ENCODE data around the gene GPN1.
"Not testable (repeated sequence)": the region's sequence is repeated elsewhere in the genome, so short reads cannot be mapped to it uniquely, and the experiment has no call there.

GPN1 gene

GRCh38 chr2:27628767-27629709 lies at the start of gene GPN1, which contains the start of gene CCDC121:
Gene GPN1, plus strand, starts transcription at chr2:27629050. Its CDS starts 9 bp downstream, at chr2:27629059.
Gene CCDC121, minus strand, starts transcription at chr2:27629012. Its CDS starts 1,213 bp downstream, at chr2:27627799.
- Mint-ChIP-seq H3K4me3 (no peak within 1 kb of the TSS), H3K9me3 (no peaks in the 10 kb centered on the region), H3K36me3 (peaks cover 57% of the 10 kb centered on the region), H3K27ac (no peak within 1 kb of the TSS), H3K4me1 (peaks cover 9% of the 10 kb centered on the region)
- ATAC-seq (peak; percentile 99), DNase-seq (ENCODE audit: low spot score in 2 of 2) (peak; percentile 85 to 96)

DNA sequence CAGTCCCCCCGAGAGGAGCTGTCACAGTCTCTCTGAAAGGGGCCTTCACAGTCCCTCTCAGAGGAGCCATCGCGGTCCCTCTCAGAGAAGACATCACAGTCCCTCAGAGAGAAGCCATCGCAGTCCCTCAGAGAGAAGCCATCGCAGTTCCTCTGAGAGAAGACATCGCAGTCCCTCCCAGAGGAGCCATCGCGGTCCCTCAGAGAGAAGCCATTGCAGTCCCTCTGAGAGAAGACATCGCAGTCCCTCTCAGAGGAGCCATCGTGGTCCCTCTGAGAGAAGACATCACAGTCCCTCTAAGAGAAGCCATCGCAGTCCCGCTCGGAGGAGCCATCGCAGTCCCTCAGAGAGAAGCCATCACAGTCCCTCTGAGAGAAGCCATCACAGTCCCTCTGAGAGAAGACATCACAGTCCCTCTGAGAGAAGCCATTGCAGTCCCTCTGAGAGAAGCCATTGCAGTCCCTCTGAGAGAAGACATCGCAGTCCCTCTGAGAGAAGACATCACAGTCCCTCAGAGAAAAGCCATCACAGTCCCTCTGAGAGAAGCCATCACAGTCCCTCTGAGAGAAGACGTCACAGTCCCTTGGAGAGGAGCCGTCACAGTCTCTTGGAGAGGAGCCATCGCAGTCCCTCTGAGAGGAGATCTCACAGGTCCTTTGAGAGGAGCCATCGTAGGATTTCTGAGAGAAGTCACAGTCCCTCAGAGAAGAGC lies 47.3 kb upstream of the GPN1 start:
- Mint-ChIP-seq H3K9me3 (no peaks in the 10 kb centered on the region), H3K4me1 (peaks cover 33% of the 10 kb centered on the region), H3K27ac (peak overlapping the region; percentile 94), H3K4me3 (peak overlapping the region; percentile 87), H3K36me3 (no peaks in the 10 kb centered on the region)
- DNase-seq (ENCODE audit: low spot score in 2 of 2) (no peak), ATAC-seq (no peak)

DNA sequence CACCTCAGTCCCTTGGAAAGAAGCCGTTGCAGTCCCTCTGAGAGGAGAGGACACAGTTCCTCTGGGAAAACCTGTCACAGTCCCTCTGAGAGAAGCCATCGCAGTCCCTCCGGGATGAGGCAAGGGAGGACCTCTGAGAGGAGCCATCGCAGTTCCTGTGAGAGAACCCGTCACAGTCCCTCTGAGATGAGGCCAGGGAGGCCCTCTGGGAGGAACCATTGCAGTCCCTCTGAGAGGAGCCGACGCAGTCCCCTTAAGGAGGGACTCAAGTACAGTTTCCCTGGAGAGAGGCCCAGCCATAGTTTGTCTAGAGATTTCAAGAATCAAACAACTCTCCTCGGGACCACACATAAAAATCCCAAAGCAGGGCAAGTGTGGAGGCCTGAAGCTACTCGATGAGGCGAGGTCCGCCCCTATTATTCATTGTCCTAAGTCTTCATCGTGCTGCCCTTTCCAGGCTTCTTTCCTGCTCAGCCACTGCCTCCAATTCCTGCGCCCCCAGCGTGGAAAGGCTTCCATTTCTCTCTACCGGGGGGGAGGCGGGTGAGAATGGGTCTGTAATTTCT lies 46.6 kb upstream of the GPN1 start:
- Mint-ChIP-seq H3K4me1 (peaks cover 39% of the 10 kb centered on the region), H3K27ac (peak overlapping the region; percentile 94), H3K36me3 (peaks cover 4% of the 10 kb centered on the region), H3K9me3 (no peaks in the 10 kb centered on the region), H3K4me3 (peak overlapping the region; percentile 87)
- DNase-seq (ENCODE audit: low spot score in 2 of 2) (no peak), ATAC-seq (no peak)

- Mint-ChIP-seq H3K4me3 (peak within 1 kb of the TSS; percentile 87), H3K36me3 (peaks cover 10% of the 10 kb centered on the region), H3K4me1 (peaks cover 46% of the 10 kb centered on the region), H3K9me3 (no peaks in the 10 kb centered on the region), H3K27ac (peak within 1 kb of the TSS; percentile 94)
- ATAC-seq (peak; percentile 94), DNase-seq (ENCODE audit: low spot score in 2 of 2) (peak; percentile 58 to 89)
Measured at GRCh38 chr2:27582695-27583389, 46.0 kb upstream of the GPN1 start, which contains the start of gene ZNF512. Gene ZNF512, plus strand, starts transcription at chr2:27583042. Its CDS starts 71 bp downstream, at chr2:27583113.

DNA sequence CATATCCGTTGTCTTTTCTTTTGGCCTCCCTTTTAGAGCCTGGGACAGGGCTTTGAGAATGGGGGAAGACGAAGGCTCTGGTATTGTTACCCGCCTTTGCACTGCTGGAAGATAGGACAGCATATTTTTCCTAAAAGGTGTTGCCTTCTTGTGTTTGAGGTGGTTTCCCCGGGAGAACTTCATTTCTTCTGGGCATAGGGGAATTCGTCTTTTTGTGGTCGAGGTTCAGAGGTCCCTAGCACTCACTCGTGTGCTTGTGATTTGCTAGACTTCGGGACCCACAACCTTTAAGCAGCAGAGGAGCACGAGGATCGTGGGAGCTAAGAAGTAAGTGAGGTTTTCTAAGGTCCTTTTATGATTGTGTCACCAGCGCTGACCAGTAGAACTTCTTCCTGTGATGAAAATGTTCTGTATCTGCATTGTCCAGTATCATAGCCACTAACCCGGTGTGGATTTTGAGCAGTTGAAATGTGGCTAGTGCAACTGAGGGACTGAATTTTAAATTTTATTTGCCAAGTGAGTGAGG lies 45.4 kb upstream of the GPN1 start:
- ATAC-seq (no peak), DNase-seq (ENCODE audit: low spot score in 2 of 2) (no peak)
- peaks cover 50% of the 10 kb centered on the region for H3K4me1 Mint-ChIP-seq
- H3K9me3 Mint-ChIP-seq: no peaks in the 10 kb centered on the region
- H3K4me3 Mint-ChIP-seq: peak overlapping the region; percentile 87
- H3K36me3 Mint-ChIP-seq: peaks cover 14% of the 10 kb centered on the region
- H3K27ac Mint-ChIP-seq: peak overlapping the region; percentile 94

GRCh38 chr2:27584597-27584996 lies 44.3 kb upstream of the GPN1 start:
- H3K4me1 Mint-ChIP-seq: peaks cover 50% of the 10 kb centered on the region
- peaks cover 14% of the 10 kb centered on the region for H3K36me3 Mint-ChIP-seq
- ATAC-seq (no peak), DNase-seq (ENCODE audit: low spot score in 2 of 2) (no peak)
- H3K9me3 Mint-ChIP-seq: no peaks in the 10 kb centered on the region
- peak overlapping the region; percentile 87 for H3K4me3 Mint-ChIP-seq
- peak overlapping the region; percentile 94 for H3K27ac Mint-ChIP-seq

- H3K9me3 Mint-ChIP-seq: peaks cover 10% of the 10 kb centered on the region
- H3K4me1 Mint-ChIP-seq: peaks cover 56% of the 10 kb centered on the region
- H3K36me3 Mint-ChIP-seq: peaks cover 14% of the 10 kb centered on the region
- H3K27ac Mint-ChIP-seq: peak overlapping the region; percentile 15
- no peak overlapping the region for H3K4me3 Mint-ChIP-seq
- ATAC-seq: peak; percentile 51
- DNase-seq (ENCODE audit: low spot score in 2 of 2): no peak
Measured at GRCh38 chr2:27587025-27587424, 41.8 kb upstream of the GPN1 start.

DNA sequence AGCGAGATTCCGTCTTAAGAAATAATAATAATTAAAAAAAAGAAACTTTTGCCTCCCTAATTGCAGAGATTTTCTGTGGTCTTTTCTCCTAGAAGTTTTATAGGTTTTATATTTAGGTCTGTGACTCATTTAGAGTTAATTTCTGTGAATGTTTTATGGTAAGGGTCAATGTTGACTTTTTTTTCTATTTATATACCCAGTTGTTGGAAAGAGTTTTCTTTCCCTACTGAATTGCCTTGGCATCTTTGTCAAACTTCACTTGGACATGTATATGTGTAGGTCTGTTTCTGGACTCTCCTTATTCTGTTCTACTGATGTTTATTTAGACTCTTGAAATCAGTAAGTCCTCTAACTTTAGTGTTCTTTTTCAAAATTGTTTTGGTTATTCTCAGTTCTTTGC lies 40.5 kb upstream of the GPN1 start:
- H3K36me3 Mint-ChIP-seq: peaks cover 15% of the 10 kb centered on the region
- DNase-seq (ENCODE audit: low spot score in 2 of 2) (no peak), ATAC-seq (no peak)
- peaks cover 54% of the 10 kb centered on the region for H3K4me1 Mint-ChIP-seq
- H3K4me3 Mint-ChIP-seq: no peak overlapping the region
- peaks cover 10% of the 10 kb centered on the region for H3K9me3 Mint-ChIP-seq
- no peak overlapping the region for H3K27ac Mint-ChIP-seq

DNA sequence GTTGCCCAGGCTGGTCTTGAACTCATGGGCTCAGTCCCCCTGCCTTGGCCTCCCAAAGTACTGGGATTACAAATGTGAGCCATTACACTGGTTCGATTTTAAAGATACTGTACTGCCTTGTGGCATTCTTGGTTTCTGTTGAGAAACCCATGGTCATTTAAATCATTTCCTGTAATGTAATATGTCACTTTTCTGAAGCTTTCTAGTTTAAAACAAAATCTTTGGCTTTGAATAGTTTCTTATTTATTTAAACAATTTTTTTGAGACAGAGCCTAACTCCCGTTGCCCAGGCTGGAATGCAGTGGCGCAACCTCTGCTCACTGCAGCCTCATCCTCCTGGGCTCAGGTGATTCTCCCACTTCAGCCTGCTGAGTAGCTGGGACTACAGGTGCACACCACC lies 37.1 kb upstream of the GPN1 start:
- Mint-ChIP-seq H3K36me3 (peaks cover 44% of the 10 kb centered on the region), H3K4me3 (no peak overlapping the region), H3K9me3 (peaks cover 16% of the 10 kb centered on the region), H3K4me1 (peaks cover 40% of the 10 kb centered on the region), H3K27ac (no peak overlapping the region)
- DNase-seq (ENCODE audit: low spot score in 2 of 2): no peak
- peak; percentile 65 for ATAC-seq

DNA sequence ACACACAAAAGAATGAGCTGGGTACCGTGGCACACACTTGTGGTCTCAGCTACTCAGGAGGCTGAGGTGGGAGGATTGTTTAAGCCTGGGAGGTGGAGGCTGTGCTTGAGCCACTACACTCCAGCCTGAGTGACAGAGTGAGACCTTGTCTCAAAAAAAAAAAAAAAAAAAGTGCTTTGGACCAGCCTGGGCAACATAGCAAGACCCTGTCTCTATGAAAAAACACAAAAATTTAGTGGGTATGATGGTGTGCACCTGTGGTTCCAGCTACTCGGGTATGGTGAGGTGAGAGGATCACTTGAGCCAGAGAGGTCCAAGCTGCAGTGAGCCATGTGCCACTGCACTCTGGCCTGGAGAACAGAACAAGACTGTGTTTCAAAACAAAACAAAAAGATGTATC lies 35.6 kb upstream of the GPN1 start:
- no peak for DNase-seq (ENCODE audit: low spot score in 2 of 2)
- Mint-ChIP-seq H3K4me3 (no peak overlapping the region), H3K9me3 (peaks cover 16% of the 10 kb centered on the region), H3K27ac (no peak overlapping the region), H3K36me3 (peaks cover 35% of the 10 kb centered on the region), H3K4me1 (peaks cover 35% of the 10 kb centered on the region)
- no peak for ATAC-seq

- H3K27ac Mint-ChIP-seq; DNase-seq (ENCODE audit: low spot score in 2 of 2); H3K4me3 Mint-ChIP-seq; ATAC-seq: not testable (repeated sequence)
- Mint-ChIP-seq H3K36me3 (peaks cover 44% of the 10 kb centered on the region), H3K4me1 (peaks cover 40% of the 10 kb centered on the region), H3K9me3 (peaks cover 16% of the 10 kb centered on the region)
Measured at GRCh38 chr2:27594020-27594703, 34.7 kb upstream of the GPN1 start.

DNA sequence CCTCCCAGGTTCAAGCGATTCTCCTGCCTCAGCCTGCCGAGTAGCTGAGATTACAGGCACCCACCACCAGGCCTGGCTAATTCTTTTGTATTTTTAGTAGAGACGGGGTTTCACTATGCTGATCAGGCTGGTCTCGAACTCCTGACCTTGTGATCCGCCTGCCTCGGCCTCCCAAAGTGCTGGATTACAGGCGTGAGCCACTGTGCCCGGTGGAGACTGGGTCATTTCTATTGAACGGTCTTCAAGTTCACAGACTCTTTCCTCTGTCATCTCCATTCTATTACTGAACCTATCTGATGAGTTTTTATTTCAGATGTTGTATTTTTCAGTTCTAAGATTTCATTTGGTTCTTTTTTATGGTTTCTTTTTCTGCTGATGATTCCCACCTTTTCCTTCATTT lies 33.4 kb upstream of the GPN1 start:
- not testable (repeated sequence) for DNase-seq (ENCODE audit: low spot score in 2 of 2); H3K4me3 Mint-ChIP-seq; ATAC-seq
- Mint-ChIP-seq H3K27ac (peak overlapping the region; percentile 62), H3K4me1 (peaks cover 49% of the 10 kb centered on the region), H3K36me3 (peaks cover 57% of the 10 kb centered on the region), H3K9me3 (peaks cover 11% of the 10 kb centered on the region)

GRCh38 chr2:27596627-27597026 lies 32.2 kb upstream of the GPN1 start:
- Mint-ChIP-seq H3K4me3 (no peak overlapping the region), H3K4me1 (peaks cover 45% of the 10 kb centered on the region), H3K9me3 (peaks cover 6% of the 10 kb centered on the region), H3K36me3 (peaks cover 69% of the 10 kb centered on the region), H3K27ac (peak overlapping the region; percentile 60)
- DNase-seq (ENCODE audit: low spot score in 2 of 2) (no peak), ATAC-seq (no peak)

GRCh38 chr2:27606611-27607010 lies 22.2 kb upstream of the GPN1 start:
- no peak for ATAC-seq
- Mint-ChIP-seq H3K4me3 (no peak overlapping the region), H3K9me3 (no peaks in the 10 kb centered on the region), H3K36me3 (peaks cover 98% of the 10 kb centered on the region), H3K27ac (peak overlapping the region; percentile 17), H3K4me1 (peaks cover 4% of the 10 kb centered on the region)
- peak in 1 of 2 donors; percentile 10 for DNase-seq (ENCODE audit: low spot score in 2 of 2)

Measured in stimulated activated effector memory CD8-positive, alpha-beta T cell treated with anti-CD3 and anti-CD28 coated beads, Interleukin-12 subunit alpha, Interleukin-12 subunit beta, amount 100 ng/mL, for 72 hours (primary cell).